ENCODE results near the gene ERGIC1. TPM values are rescaled to one million over a fixed set of nuclear protein-coding genes. Genes with fewer than 3 reads are reported as not detected.
"Not testable (repeated sequence)": the region's sequence is repeated elsewhere in the genome, so short reads cannot be mapped to it uniquely, and the experiment has no call there.

The ERGIC1 gene
- polyA plus RNA-seq, 12 donors: 85.3 to 117 (median 97.2) TPM; not detected in 1

DNA sequence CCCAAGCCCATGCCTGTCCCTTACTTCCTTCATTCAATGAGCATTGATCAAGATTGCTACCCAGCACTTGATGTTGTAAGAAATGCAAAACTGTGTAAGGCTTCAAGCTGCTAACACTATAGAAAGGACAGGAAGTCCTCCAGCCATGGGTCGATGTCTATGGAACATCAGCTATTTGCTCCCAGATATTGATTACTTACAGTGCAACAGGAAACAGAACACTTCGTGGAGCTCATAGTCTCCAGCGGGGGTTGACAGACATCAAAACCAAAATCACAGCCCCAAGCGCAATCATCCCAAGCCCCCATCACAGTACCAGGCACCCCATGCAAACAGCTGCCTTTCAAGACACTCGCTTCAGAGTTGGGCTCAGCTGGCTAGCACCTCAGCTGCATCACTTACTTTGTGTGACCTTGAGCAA, 36.3 kb upstream of the ERGIC1 start:
- no peak for DNase-seq

DNA sequence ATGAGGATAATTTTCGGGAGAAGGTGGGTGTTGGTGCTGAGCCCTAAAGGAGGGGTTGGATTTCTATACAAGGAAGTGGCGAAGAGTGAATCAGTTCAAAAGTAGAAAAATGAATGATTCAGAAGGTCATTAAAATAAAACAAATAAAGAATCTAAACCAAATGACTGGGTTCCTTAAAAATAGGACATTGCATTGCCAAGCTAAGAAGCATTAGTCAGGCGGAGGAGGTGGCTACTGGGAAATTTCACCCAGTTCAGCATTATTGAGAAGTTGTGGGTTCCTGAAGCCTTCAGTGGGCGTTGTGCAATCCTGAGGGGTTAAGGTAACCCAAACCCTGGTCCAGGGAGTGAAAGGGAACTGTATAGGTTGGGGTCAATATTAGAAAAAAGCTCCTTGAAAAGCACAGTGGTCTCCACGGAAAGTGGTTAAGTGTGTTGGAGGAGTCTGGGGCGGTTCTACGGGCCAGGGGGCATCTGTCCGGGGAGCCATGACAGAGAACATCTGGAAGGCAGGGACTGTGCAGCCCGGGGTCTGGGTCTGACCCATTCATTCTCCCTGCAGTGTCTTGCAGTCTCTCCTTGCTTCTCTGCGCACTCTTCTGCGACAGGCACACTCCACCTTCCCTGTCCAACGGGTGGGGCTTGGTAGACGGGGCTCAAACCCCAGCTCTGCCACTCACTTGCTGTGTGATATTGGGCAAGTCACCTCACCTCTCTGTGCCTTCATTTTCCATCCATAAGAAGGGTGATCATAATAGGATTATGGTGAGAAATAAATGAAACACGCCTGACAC, 35.4 kb upstream of the ERGIC1 start:
- DNase-seq: no peak

DNA sequence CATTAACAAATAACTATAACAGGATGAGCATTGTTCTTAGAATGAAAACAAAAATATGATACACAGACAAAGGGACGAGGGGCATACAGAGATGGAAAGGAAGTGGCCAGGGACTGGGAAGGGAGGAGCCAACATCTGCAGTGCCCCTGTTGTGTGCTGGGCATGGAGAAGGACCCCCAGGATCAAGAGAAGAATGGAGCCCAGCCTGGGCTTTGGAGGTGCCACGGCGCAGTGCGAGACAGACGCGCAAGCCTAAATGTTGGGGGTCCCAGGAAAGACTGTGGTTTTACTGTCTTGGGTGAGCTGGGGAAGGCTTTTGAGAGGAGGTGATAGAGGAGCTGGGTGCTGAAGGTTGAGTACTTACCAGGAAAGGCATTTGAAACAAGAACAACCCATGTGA, 34.6 kb upstream of the ERGIC1 start:
- no peak for DNase-seq

DNA sequence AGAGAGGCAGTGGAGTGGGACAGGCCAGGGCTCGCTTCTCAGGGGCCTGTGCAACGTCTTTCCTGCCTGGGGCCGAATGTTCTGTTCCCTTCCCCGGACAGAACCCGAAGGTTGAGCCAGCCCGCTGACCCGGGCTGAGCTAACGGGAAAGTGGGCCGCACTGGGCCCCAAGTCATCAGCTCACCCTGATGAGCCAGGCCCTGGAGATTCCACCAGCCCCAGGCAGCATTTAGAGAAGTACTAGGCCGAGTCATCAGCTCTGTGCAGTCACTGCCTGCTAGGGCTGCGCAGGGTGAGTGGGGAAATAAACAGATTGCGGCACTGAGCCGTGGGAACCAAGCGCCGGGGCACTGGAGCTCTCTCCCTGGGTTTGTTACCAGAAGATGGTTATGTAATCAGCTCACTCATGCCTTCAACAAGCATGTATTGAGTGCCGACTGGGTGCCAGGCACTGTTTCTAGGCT, 33.9 kb upstream of the ERGIC1 start:
- no peak for DNase-seq

DNA sequence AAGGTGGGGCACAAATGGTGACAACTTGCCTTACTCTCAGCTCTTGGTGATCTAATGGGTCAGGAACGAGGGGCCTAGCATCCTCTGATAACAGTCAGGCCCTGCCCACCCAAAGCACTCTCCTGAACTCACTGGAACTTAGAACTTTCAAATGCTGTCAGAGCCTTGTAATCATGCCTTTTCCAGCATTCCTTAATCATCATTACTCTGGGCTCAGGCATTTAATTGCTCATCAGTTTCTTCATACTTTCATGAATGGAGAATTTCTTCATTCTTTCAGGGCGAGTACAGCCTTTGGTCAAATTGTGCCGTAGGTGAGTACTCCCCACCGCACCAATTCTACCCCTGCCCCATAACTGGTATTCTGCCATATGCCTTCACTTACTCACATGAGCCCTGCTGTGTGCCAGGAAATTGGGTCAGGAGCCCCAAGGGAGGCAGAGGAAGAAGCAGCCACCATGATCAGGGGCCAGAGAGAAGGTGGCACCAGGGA, 32.8 kb upstream of the ERGIC1 start:
- DNase-seq: no peak

DNA sequence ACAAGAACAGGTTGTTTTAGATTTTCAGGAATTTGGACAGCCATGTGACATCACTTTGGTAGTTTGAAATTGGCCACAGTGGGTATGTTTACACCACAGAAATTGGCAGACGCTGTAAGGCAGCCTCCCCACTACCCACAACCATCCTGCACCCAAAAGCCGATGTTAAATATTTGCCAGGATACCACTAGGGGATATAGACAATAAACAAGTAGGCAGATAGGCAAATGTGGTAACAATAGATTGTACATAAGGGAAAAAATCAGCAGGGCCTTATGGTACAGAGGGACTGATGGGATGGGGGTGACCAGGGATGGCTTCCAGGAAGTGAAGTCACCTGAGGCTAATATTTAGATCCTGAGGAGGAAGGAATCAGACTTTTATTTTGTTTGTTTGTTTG, 31.9 kb upstream of the ERGIC1 start:
- DNase-seq: no peak

- no peak for DNase-seq
These were observed 31.4 kb upstream of the ERGIC1 start for GRCh38 chr5:172802567-172803176.

DNA sequence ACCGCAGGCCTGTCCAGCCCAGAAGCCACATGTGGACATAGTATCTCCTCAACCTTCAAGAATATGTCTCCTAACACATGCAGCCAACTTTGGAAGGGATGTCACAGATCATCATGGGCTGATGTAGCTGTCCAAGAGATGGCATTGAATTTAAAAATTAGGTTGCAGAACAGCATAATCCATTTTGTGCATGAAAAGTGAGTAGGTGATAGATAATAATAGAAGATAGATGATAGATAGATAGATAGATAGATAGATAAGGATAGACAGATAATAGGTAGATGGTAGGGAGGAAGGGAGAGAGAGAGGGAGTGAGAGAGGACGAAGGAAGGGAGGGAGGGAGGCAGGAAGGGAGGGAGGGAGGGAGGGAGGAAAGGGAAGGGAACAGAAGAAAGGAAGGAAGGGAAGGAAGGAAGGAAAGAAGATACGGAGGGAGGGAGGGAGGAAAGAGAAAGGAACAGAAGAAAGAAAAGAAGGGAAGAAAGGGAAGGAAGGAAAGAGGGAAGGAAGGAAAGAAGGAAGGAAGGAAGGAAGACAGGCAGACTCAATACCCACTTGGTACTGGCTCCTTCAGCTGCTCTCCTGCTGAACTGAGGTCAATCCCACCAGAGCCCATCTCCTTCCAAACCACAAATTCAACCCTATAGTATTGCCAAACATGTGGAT, 28.9 kb upstream of the ERGIC1 start:
- no peak for DNase-seq

DNA sequence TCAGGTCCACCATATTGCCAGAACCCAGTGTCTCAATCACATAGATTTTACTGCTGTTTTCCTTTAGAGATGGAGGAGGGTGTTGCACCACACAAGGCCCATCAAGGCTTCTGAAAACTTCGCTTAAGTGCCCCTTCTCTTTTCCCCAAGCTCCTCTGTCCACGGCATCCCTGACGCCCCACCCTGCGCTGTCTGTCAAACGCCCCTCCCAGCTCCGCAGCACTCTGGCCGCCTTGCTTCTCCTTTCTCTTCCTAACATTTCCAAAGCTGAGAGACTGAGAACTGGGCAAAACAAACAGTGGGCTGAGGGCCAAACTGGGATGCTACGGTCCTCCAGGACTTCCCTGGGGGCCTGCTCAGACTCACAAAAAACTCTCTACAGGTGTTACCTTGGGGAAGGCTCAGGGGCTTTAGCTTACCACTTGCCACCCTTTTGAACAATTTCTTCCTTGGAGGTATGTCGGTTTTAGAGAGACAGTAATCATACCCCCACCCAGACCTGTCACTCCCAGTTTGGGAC, 28.3 kb upstream of the ERGIC1 start:
- DNase-seq: no peak

DNA sequence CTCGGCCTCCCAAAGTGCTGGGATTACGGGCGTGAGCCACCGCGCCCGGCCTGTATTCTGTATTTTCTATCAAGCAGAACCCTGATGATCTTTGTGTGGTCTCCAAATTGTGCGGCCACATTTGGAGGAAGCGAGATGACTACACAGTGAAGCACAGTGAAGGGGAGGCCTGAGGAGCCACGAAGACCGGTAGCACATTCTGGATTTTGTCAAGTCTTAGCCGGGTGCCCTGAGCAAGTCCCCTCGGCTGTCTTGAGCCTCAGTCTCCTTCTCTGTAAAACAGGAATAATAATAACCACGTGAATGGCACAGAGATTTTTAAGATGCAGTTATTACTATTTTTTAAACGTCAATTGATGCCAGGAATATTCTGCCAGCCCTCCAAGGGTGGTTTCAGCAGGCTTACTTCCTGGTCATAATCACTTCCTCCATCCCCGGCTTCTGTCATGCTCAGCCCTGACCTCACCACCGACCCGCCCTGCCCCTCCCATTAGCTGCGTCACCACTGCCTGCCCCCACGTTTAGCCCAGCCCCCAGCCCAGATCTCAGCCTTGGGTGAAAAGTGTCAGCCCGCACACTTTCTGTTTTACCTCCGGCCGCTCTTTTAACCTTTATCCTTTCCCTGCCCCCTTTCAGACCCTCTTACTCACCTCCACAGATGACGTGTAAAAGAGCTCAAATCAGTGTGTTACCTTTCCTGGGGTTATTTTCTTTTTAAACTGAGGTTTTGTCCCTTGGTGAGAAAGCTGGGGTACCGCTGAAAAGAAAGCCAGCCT, 27.0 kb upstream of the ERGIC1 start:
- DNase-seq: peak; percentile 74

DNA sequence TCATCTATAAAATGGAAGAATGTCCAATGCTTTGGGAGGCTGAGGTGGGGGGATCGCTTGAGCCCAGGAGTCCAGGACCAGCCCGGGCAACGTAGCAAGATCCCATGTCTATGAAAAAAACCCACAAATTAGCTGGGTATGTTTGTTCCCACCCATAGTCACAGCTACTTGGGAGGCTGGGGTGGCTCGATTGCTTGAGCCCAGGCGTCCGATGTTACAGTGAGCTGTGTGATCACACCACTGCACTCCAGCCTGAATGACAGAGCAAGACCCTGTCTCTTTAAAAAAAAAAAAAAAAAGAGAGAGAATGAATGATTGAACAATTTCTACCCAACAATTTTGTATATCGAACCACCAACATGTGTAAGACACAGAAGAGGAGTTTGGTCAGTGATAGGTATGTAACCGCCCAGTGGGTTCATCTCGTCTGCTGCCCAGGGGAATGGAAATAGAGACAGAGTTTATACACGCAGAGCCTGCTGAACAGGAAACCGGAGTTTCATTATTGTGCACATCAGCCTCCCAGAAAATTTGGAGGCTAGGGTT, 26.2 kb upstream of the ERGIC1 start:
- no peak for DNase-seq

DNA sequence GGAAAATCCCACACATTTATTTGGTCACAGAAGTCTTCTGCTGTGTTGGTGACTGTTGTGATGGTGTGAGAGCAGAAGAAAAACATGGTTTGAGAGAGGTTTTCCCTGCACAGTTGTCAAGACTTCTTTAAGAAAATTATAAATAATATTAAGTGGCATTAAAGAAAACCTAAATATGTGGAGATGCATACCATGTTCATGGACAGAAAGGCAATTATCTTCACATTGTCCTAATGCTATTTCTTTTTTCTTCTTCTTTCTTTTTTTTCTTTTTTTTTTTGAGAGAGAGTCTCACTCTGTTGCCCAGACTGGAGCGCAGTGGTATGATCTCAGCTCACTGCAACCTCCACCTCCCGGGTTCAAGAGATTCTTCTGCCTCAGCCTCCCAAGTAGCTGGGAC, 24.3 kb upstream of the ERGIC1 start:
- no peak for DNase-seq

DNA sequence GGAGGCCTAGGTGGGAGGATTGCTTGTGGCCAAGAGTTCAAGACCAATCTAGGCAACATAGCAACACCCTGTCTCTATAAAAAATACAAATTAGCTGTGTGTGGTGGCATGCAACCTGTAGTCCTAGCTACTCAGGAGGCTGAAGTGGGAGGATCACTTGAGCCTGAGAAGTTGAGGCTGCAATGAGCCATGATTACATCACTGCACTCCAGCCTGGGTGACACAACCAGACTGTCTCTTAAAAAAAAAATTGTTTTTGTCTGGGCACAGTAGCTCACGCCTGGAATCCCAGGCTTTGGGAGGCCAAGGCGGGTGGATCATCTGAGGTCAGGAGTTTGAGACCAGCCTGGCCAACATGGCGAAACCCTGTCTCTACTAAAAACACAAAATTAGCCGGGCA, 23.1 kb upstream of the ERGIC1 start:
- DNase-seq: not testable (repeated sequence)

DNA sequence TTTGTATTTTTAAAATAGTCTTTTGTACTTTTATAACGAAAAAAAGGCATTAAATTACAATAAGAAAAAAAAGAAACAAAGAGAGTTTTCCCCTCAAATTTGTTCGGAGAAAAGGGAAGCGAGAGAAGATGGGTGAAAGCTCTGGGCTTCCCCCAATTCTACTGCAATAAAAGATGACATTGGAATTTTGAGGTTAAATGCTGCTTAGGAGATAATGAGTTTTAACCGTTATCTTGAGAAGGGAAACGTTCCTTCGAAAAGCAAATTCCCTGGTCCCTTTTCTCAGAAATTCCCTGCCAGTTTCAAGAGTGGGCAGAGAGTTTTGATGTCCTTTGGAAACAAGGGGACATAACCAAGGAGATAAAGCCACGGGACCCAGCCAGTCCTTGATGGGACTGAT, 18.4 kb upstream of the ERGIC1 start:
- no peak for DNase-seq

GRCh38 chr5:172816925-172817562, 17.0 kb upstream of the ERGIC1 start:
- no peak for DNase-seq

- no peak for DNase-seq
These were observed 16.4 kb upstream of the ERGIC1 start for GRCh38 chr5:172817664-172818063.

DNA sequence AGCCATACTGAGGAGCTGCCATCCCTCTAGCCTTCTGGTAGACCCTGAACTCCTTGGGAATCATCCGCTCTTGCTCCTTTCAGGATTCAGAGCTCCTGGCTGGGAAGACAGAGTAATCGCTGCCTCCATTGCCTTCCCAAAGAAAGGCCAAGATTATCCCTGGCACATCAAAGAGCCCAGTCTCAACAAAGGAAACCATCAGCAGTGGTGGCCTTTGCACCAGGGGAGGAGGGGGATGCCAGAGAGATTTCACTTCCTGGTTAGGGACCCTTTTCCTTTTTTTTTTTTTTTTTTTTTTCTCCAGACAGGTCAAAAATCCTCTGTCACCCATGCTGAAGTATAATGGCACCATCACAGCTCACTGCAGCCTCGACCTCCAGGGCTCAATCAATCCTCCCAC, 16.0 kb upstream of the ERGIC1 start:
- DNase-seq: no peak

DNA sequence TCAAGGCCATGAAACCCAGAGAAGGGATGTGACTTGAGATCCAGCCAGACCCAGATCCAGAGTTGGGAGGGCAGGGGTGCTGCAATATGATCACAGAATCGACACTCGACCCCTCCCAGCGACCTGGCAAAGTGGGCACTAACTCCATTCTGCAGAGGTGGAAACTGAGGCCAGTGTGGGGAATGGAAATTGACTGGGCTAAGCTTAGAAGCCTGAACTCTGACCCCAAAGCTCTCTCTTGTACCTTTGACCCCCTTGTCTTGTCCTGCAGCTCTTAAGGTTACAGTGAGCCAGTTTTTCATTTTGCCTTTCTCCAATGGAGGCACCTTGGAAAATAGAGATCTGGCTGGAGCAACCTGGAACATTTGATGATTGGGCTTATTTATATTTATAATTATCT, 14.5 kb upstream of the ERGIC1 start:
- no peak for DNase-seq

- DNase-seq: no peak
These were observed 13.8 kb upstream of the ERGIC1 start for GRCh38 chr5:172820046-172820767.

DNA sequence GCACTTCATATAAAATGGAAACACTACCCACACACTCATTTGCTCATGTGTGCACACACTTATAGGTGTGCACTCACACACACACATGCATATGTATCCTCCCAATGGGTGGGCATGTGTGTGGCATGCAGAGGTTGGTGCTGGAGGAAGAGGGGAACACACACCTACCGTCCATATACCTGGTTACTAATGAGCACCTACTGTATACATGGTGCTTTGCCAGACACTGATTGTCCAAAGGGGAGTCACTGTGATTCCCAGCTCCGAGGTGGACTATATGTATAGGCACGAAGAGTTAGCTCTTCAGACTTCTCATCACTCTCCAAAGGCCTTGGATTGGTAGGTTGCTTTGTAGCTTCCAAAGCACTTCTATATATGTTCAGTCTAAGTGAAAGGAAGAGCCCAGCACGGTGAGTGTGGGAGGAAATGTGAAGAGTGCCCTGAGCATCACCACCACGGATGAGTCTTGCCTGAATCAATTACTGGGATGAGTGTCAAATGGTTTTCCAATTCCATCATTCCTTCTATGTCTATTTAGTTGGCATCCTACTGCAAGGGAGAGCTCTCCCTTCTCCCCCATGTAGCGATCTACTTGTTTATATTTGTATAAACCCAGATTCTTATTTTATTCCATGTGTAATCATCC, 12.6 kb upstream of the ERGIC1 start:
- no peak for DNase-seq

Data from muscle of arm (tissue), 12 donors.